ENCODE results near the gene STAMBP. TPM values are rescaled to one million over a fixed set of nuclear protein-coding genes. Genes with fewer than 3 reads are reported as not detected.

STAMBP gene
- total RNA-seq, 4 donors from 2014 or later: 14.4 to 27.0 (median 20.0) TPM

- no peak for TF ChIP-seq CTCF (IDR thresholded peaks at IDR 0.05)
- DNase-seq (ENCODE audit: low spot score) (no peak), ATAC-seq (ENCODE audit: low FRiP score) (no peak)
These were observed 15.3 kb downstream of the STAMBP start for GRCh38 chr2:73844087-73844486.

- DNase-seq (ENCODE audit: low spot score) (no peak), ATAC-seq (ENCODE audit: low FRiP score) (no peak)
- no peak for TF ChIP-seq CTCF (IDR thresholded peaks at IDR 0.05)
These were observed 21.2 kb downstream of the STAMBP start for GRCh38 chr2:73850009-73850408.

GRCh38 chr2:73851274-73851673 lies 22.5 kb downstream of the STAMBP start:
- TF ChIP-seq CTCF (IDR thresholded peaks at IDR 0.05): no peak
- ATAC-seq (ENCODE audit: low FRiP score): no peak
- DNase-seq (ENCODE audit: low spot score): no peak

GRCh38 chr2:73852020-73852419 lies 23.3 kb downstream of the STAMBP start:
- ATAC-seq (ENCODE audit: low FRiP score) (peak; percentile 69), DNase-seq (ENCODE audit: low spot score) (no peak)
- no peak for TF ChIP-seq CTCF (IDR thresholded peaks at IDR 0.05)

GRCh38 chr2:73855526-73855925 lies 26.8 kb downstream of the STAMBP start:
- no peak for TF ChIP-seq CTCF (IDR thresholded peaks at IDR 0.05)
- ATAC-seq (ENCODE audit: low FRiP score) (no peak), DNase-seq (ENCODE audit: low spot score) (no peak)

- ATAC-seq (ENCODE audit: low FRiP score) (no peak), DNase-seq (ENCODE audit: low spot score) (no peak)
- TF ChIP-seq CTCF (IDR thresholded peaks at IDR 0.05): no peak
These were observed 27.5 kb downstream of the STAMBP start for GRCh38 chr2:73856214-73856613.

GRCh38 chr2:73859721-73860586 lies 31.2 kb downstream of the STAMBP start:
- TF ChIP-seq CTCF (IDR thresholded peaks at IDR 0.05): no peak
- ATAC-seq (ENCODE audit: low FRiP score): peak; percentile 62
- no peak for DNase-seq (ENCODE audit: low spot score)

Measured in omental fat pad (tissue), 4 donors.